IMR-90 (cell line): ENCODE measurements around the gene NUBP2. TPM values are rescaled to one million over a fixed set of nuclear protein-coding genes. Genes with fewer than 3 reads are reported as not detected.

Experiments
- ATAC-seq: fragments of 200-7000 bp; cut with Tn5 transposase; 2 replicates; pipeline ENCODE4 v1.9.1; 2020; ENCODE audit warnings: low read depth, mild to moderate bottlenecking, moderate library complexity
- BruUV-seq: library from RNA; stranded (reverse); fragments of 400-500 nt; replicated peaks from 2 replicates; lab custom pipeline; 2021; lab: Mats Ljungman, UMichigan
- CTCF ChIA-PET: fragments of 300-600 bp; formaldehyde crosslinking; extraction: SDS; loops from one replicate; lab custom pipeline; 2021; ENCODE audit warnings: antibody characterized with exemption; lab: Yijun Ruan, JAX
- POLR2A ChIA-PET: fragments of 300-600 bp; sonication (Branson Sonifier 250); formaldehyde crosslinking; loops from one replicate; lab custom pipeline; 2022; ENCODE audit warnings: antibody characterized with exemption; ENCODE audit not compliant: unreplicated experiment; lab: Charles Lee
- DNase-seq: peaks from one replicate; pipeline ENCODE4 v3.0.0; 2013
- H2AFZ ChIP-seq: replicated peaks from 2 replicates; pipeline ENCODE3; 2013; ENCODE audit warnings: low read length, mild to moderate bottlenecking; ENCODE audit not compliant: poor library complexity
- H2AK5ac ChIP-seq: 2 replicates; pipeline ENCODE4 v1.6.1; 2013; ENCODE audit warnings: low read depth, low read length, inconsistent platforms
- H2AK9ac ChIP-seq: replicated peaks from 2 replicates; pipeline ENCODE3; 2013; ENCODE audit warnings: mild to moderate bottlenecking, low read depth, low read length, moderate library complexity; ENCODE audit not compliant: poor library complexity
- H2BK120ac ChIP-seq: 2 replicates; pipeline ENCODE4 v1.6.1; 2013; ENCODE audit warnings: low read depth, low read length, inconsistent platforms
- H2BK15ac ChIP-seq: 3 replicates; pipeline ENCODE4 v1.6.1; 2013; ENCODE audit warnings: low read depth, low read length, inconsistent platforms
- H2BK20ac ChIP-seq: 2 replicates; pipeline ENCODE4 v1.6.1; 2013; ENCODE audit warnings: low read depth, mild to moderate bottlenecking, inconsistent platforms, low read length, moderate library complexity
- H2BK5ac ChIP-seq: 2 replicates; pipeline ENCODE4 v1.6.1; 2013; ENCODE audit warnings: mild to moderate bottlenecking, low read depth, low read length, inconsistent platforms; ENCODE audit not compliant: poor library complexity, severe bottlenecking
- H3K14ac ChIP-seq: replicated peaks from 2 replicates; pipeline ENCODE4 v1.6.1; 2013; ENCODE audit warnings: low read depth, low read length, inconsistent platforms
- H3K18ac ChIP-seq: 2 replicates; pipeline ENCODE4 v1.6.1; 2013; ENCODE audit warnings: low read depth, low read length, control low read depth
- H3K23ac ChIP-seq: 2 replicates; pipeline ENCODE4 v1.6.1; 2013; ENCODE audit warnings: low read depth, low read length, inconsistent platforms
- H3K27ac ChIP-seq: 2 replicates; pipeline ENCODE4 v1.5.1; 2013; ENCODE audit warnings: mild to moderate bottlenecking, control low read depth, low read length; ENCODE audit not compliant: insufficient read depth
- H3K27me3 ChIP-seq: 2 replicates; pipeline ENCODE4 v1.6.1; 2013; ENCODE audit warnings: low read length; ENCODE audit not compliant: control insufficient read depth, insufficient read depth
- H3K36me3 ChIP-seq: 2 replicates; pipeline ENCODE4 v1.6.1; 2013; ENCODE audit warnings: low read length, mixed read lengths; ENCODE audit not compliant: control insufficient read depth, insufficient read depth
- H3K4ac ChIP-seq: 2 replicates; pipeline ENCODE4 v1.6.1; 2013; ENCODE audit warnings: low read depth, low read length, inconsistent platforms
- H3K4me1 ChIP-seq: 2 replicates; pipeline ENCODE4 v1.6.1; 2013; ENCODE audit warnings: low read length, mixed read lengths; ENCODE audit not compliant: control insufficient read depth, insufficient read depth
- H3K4me2 ChIP-seq: 2 replicates; pipeline ENCODE4 v1.6.1; 2013; ENCODE audit warnings: low read depth, mild to moderate bottlenecking, control low read depth, low read length, moderate library complexity
- H3K4me3 ChIP-seq: 2 replicates; pipeline ENCODE4 v1.5.1; 2013; ENCODE audit warnings: low read depth, mild to moderate bottlenecking, control low read depth, low read length, moderate library complexity; ENCODE audit not compliant: insufficient read depth
- H3K56ac ChIP-seq: 2 replicates; pipeline ENCODE4 v1.6.1; 2013; ENCODE audit warnings: low read length, inconsistent platforms; ENCODE audit not compliant: insufficient read depth; ENCODE audit errors: extremely low read depth
- H3K79me1 ChIP-seq, 2 experiments: 2 replicates each; pipeline ENCODE4 v1.6.1; 2013; ENCODE audit warnings: low read length in 2 of 2, inconsistent platforms in 1 of 2, low read depth in 1 of 2
- H3K9ac ChIP-seq: 2 replicates; pipeline ENCODE4 v1.6.1; 2013; ENCODE audit warnings: low read depth, low read length, control low read depth
- H3K9me1 ChIP-seq: 2 replicates; pipeline ENCODE4 v1.6.1; 2013; ENCODE audit warnings: low read length, inconsistent platforms; ENCODE audit not compliant: insufficient read depth
- H3K9me3 ChIP-seq: 2 replicates; pipeline ENCODE4 v1.6.1; 2013; ENCODE audit warnings: low read length; ENCODE audit not compliant: control insufficient read depth, insufficient read depth
- H4K20me1 ChIP-seq: 2 replicates; pipeline ENCODE4 v1.6.1; 2013; ENCODE audit warnings: low read length, inconsistent platforms; ENCODE audit not compliant: insufficient read depth
- H4K5ac ChIP-seq: 2 replicates; pipeline ENCODE4 v1.6.1; 2013; ENCODE audit warnings: mild to moderate bottlenecking, low read depth, low read length, control low read depth
- H4K8ac ChIP-seq, 2 experiments: 2 replicates each; pipeline ENCODE4 v1.6.1; 2013; ENCODE audit warnings: low read depth in 2 of 2, low read length in 2 of 2, control low read depth in 1 of 2, inconsistent platforms in 1 of 2
- H4K91ac ChIP-seq: 2 replicates; pipeline ENCODE4 v1.6.1; 2013; ENCODE audit warnings: low read depth, low read length, inconsistent platforms; ENCODE audit not compliant: insufficient read depth
- CEBPB ChIP-seq: IDR thresholded peaks from 2 replicates; pipeline ENCODE4 v1.6.1; 2012; ENCODE audit warnings: low read depth, low read length, improper control_type of control experiment
- CTCF ChIP-seq: conservative IDR thresholded peaks from 2 replicates; pipeline ENCODE4 v1.5.1; 2012; ENCODE audit warnings: mild to moderate bottlenecking, low read depth, low read length, improper control_type of control experiment
- ELK1 ChIP-seq: fragments of 150-350 bp; IDR thresholded peaks from 2 replicates; pipeline ENCODE4 v1.6.1; 2016; ENCODE audit warnings: low read depth, mild to moderate bottlenecking, low read length, moderate library complexity, borderline replicate concordance
- FOS ChIP-seq: fragments of 150-350 bp; IDR thresholded peaks from 2 replicates; pipeline ENCODE4 v1.6.1; 2016; ENCODE audit warnings: low read depth, low read length
- MAFK ChIP-seq: IDR thresholded peaks from 2 replicates; pipeline ENCODE4 v1.6.1; 2012; ENCODE audit warnings: low read depth, low read length, improper control_type of control experiment
- NFE2L2 ChIP-seq: fragments of 150-350 bp; IDR thresholded peaks from 2 replicates; pipeline ENCODE4 v1.6.1; 2016; ENCODE audit warnings: low read depth, mild to moderate bottlenecking, low read length
- POLR2A ChIP-seq: IDR thresholded peaks from 2 replicates; pipeline ENCODE4 v1.6.1; 2012; ENCODE audit warnings: mild to moderate bottlenecking, low read depth, low read length
- RCOR1 ChIP-seq: IDR thresholded peaks from 2 replicates; pipeline ENCODE4 v1.6.1; 2012; ENCODE audit warnings: mild to moderate bottlenecking, low read length, improper control_type of control experiment; ENCODE audit not compliant: insufficient replicate concordance
- RFX5 ChIP-seq: IDR thresholded peaks from 2 replicates; pipeline ENCODE4 v1.8.0; 2012; ENCODE audit warnings: low read depth, mild to moderate bottlenecking, low read length, moderate library complexity
- USF2 ChIP-seq: fragments of 150-350 bp; IDR thresholded peaks from 2 replicates; pipeline ENCODE4 v1.6.1; 2017; ENCODE audit warnings: mild to moderate bottlenecking, antibody characterized with exemption, low read length, low read depth
- WGBS, 2 experiments: methylation state at CpG; one replicate each; pipeline versions ENCODE4 v1.1.5 to v1.1.7; 2013; ENCODE audit warnings: missing lambda C conversion rate in 2 of 2; ENCODE audit not compliant: insufficient read length in 1 of 2; ENCODE audit errors: extremely low coverage in 2 of 2; 5-methylcytosine and 5-hydroxymethylcytosine counted together
- dilution Hi-C: fragments of 300-500 bp; cut with HindIII; formaldehyde crosslinking; loops from one replicate; pipeline ENCODE4 v1.14.3; 2018; ENCODE audit warnings: low sequenced_read_pairs; ENCODE audit not compliant: unreplicated experiment
- in situ Hi-C: fragments of 300-500 bp; cut with MboI; formaldehyde crosslinking; loops from 3 replicates; pipeline ENCODE4 v1.14.3; 2019; ENCODE audit warnings: low sequenced_read_pairs, inconsistent platforms, mixed read lengths
- intact Hi-C: fragments of 100-400 bp; cut with micrococcal nuclease; formaldehyde crosslinking; loops from 2 replicates; pipeline ENCODE4 v1.10.0; 2022
- polyA plus RNA-seq, 3 experiments: library from polyadenylated mRNA; depleted of rRNA; stranded (reverse); fragments of >200 nt; gene quantifications; 2 replicates each; pipeline ENCODE4 v1.2.3, GENCODE V29; 2012; ENCODE audit warnings: low replicate concordance in 1 of 3
- total RNA-seq: library from RNA; depleted of rRNA; stranded (reverse); fragments of >200 nt; gene quantifications from 2 replicates; pipeline ENCODE4 v1.2.3, GENCODE V29; 2012

NUBP2 gene
- total and polyA plus RNA-seq, 2 of the 4 experiments (the other 2 are of a cell fraction), result 62.6 to 131 TPM

GRCh38 chr16:1790611-1791255 is 8.0 kb downstream of the NUBP2 start:
- peaks cover 19% of the 10 kb centered on the region for H4K20me1 ChIP-seq
- H2BK15ac ChIP-seq, result no peak overlapping the region
- H4K8ac ChIP-seq, result no peak overlapping the region
- no peak overlapping the region for H2BK20ac ChIP-seq
- ChIA-PET CTCF (no interaction called here), POLR2A (no interaction called here)
- no peaks in the 10 kb centered on the region for H3K4me1 ChIP-seq
- no peak overlapping the region for H4K5ac ChIP-seq
- H3K9me3 ChIP-seq, result no peaks in the 10 kb centered on the region
- H3K36me3 ChIP-seq, result peaks cover 33% of the 10 kb centered on the region
- TF ChIP-seq CTCF (no peak), CEBPB (no peak), ELK1 (no peak), RFX5 (no peak), RCOR1 (no peak), FOS (no peak), USF2 (no peak), NFE2L2 (no peak), MAFK (no peak), POLR2A (no peak)
- in situ Hi-C loops (no loop called here), dilution Hi-C loops (no loop called here), intact Hi-C loops (no loop called here)
- H2AK9ac ChIP-seq, result peak overlapping the region; percentile 55
- no peak overlapping the region for H3K14ac ChIP-seq
- no peak overlapping the region for H3K4me2 ChIP-seq
- no peak overlapping the region for H3K56ac ChIP-seq
- no peak overlapping the region for H4K91ac ChIP-seq
- no peak overlapping the region for H2BK5ac ChIP-seq
- no peak overlapping the region for H3K23ac ChIP-seq
- H3K4ac ChIP-seq, result no peak overlapping the region
- no TSS peak for BruUV-seq
- no peaks in the 10 kb centered on the region for H3K27me3 ChIP-seq
- WGBS, 2 experiments, result 96% methylated on average over 29 of the region's 44 CpGs; no CpG with 5 or more reads in 1 of the 2 experiments
- DNase-seq (no peak), ATAC-seq (no peak)
- H2AFZ ChIP-seq, result no peak overlapping the region
- H3K79me1 ChIP-seq, result peaks cover 0 to 17% of the 10 kb centered on the region in 2 experiments; a peak in 2 of 4 replicates
- no peak overlapping the region for H3K9ac ChIP-seq
- H3K9me1 ChIP-seq, result 0 out of 2 replicates have a peak, but pooled peaks cover 2% of the 10 kb centered on the region
- no peak overlapping the region for H3K18ac ChIP-seq
- no peak overlapping the region for H2AK5ac ChIP-seq
- no peak overlapping the region for H3K27ac ChIP-seq
- H3K4me3 ChIP-seq, result no peak overlapping the region
- no peak overlapping the region for H2BK120ac ChIP-seq
